Stimulated activated CD4-positive, alpha-beta T cell treated with anti-CD3 and anti-CD28 coated beads, Interleukin-4, amount 100 ng/mL, for 4 hours (primary cell): ENCODE data around the gene PVRIG.
A peak's percentile ranks its signal among the peaks of the same experiment; 100 is the strongest.
"Not testable (repeated sequence)": the region's sequence is repeated elsewhere in the genome, so short reads cannot be mapped to it uniquely, and the experiment has no call there.

Source experiments
- DNase-seq, 2 experiments: peaks; one replicate each; pipeline ENCODE4 v3.0.0-alpha.2; 2020

PVRIG gene

DNA sequence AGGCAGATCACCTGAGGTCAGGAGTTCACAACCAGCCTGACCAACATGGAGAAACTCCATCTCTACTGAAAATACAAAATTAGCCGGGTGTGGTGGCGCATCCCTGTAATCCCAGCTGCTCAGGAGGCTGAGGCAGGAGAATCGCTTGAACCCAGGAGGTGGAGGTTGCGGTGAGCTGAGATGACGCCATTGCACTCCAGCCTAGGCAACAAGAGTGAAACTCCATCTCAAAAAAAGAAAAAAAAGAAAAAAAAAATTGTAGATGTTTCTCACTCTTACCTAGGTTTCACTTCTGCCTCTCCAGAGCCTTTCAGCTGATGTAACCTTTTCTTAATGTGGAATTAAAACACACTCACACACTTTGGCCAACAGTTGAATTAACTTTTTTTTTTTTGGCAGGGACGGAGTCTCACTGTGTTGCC, 23.8 kb upstream of the PVRIG start:
- DNase-seq = not testable (repeated sequence)

DNA sequence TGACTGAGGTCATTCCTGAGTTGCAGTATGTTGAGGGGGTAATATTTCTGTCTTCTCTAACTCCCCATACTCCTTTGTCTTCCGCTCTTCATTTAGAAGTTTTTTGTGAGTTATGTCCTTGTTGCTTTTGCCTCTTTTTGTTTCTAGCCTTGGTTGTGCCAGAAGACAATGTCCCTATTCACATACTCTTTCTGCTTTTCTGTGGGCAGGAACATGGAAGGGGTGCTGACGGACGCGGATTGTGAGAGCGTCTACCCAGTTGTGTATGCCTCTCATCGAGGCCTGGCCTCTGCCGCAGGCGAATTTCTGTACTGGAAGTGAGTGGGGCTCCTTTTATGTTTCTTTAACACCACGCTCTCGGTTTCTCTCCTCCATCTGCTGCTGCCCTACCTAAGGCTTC, 21.5 kb upstream of the PVRIG start:
- DNase-seq = no peak

DNA sequence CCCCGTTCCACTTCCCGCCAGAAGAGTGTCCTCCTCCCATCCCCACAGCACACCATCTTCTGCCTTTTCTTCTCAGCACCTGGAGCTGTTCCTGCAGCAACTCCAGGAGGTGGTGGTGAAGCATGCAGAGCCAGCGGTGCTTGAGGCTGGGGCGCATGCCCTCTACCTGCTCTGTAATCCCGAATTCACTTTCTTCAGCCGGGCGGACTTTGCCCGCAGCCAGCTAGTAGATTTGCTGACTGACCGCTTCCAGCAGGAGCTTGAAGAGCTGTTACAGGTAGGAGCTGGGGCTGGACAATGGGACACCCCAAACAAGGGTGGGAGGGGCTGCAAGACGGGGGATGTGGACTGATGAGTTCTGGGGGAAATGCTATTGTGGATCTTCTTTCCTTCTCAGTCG, 19.1 kb upstream of the PVRIG start:
- DNase-seq = no peak

DNA sequence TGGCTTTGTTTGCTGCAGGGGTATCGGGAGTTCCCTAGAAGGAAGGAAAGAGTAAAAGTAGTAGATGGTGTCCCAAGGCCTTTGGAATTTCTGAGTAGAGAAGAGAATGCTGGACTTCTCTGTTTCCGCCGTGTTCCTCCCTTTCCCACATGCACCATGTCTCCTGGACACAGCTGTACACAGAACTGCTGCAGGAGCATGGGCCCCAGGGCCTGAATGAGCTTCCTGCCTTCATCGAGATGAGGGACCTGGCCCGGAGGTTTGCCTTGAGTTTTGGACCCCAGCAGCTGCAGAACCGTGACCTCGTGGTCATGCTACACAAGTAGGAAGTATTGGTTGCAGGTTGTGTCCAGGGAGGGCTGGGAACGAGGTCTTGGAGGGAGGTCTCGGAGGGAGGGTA, 15.3 kb upstream of the PVRIG start:
- DNase-seq = no peak

DNA sequence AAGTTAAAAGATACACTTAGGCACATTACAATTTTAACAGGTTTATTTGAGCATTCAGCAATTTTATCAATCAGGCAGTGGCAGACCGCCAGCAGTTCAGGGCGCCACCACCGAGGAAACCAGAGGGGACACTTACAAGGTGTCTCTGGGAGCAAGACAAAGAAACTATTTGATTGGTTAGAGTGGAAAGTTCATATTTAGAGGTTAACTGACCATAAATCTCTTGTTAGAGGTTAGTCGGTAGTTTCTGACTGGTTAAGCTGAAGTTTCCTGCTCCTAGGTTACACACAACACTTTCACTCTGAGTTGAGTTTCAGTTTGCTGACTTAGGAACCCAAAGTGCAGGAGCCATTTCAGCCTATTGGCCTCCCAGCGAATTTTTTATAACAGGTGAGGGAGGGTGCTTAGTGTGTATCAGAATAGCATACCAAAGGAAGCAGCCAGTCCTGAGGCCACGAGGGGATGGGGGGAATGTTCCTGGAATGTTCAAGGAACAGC, 10.8 kb upstream of the PVRIG start:
- no peak for DNase-seq

DNA sequence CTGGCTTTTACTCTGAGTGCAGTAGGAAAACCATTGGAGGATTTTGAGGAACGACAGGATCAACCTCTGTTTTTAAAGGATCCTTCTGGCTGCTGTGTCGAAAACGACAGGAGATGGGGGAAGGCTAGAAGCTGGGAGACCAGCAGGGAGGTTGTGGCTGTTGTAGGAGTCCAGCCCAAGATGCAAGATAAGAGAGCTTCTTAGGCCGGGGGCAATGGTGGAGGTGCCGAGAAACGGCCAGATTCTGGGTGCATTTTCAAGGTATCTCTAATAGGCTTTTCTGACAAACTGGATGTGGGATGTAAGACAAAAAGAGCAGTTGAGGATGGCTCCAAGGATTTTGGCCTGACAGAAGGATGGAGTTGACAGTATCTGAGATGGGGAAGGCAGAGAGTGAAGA, 10.3 kb upstream of the PVRIG start:
- DNase-seq = no peak

DNA sequence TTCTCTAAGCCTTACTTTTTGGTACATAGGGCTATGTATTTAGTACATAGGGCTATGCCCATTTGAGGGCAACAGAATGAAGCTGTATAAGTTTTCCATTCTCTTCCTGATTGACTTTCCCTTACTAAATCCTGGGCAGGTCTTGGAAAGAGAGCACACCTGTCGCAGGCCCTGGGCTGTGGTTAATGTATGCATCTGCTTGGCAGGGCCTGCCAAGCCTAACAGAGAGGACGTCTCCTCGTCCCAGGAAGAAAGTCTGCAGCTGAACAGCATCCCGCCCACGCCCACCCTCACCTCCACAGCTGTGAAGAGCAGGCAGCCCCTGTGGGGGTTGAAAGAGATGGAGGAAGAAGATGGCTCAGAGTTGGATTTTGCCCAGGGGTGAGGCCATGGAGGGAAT, 8.9 kb upstream of the PVRIG start:
- DNase-seq = peak; percentile 31 to 34

DNA sequence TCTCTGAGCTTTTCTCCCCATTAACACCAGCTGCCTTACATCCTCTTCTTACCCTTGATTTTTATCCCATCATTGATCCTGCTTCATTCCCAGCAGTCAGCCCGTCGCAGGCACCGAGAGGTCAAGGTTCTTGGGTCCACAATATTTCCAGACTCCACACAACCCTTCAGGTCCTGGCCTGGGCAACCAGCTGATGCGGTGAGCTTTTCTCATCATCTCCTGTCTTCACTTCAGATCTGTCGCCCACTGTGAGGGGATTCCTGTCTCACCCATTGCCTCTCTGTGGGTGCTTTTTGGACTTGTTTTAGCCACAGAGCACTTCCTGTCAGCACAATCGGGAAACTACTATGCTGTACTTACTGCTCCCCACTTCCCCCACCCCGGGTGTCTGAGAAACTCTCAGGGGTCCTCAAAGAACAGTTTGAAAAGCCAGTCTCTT, 8.4 kb upstream of the PVRIG start:
- no peak for DNase-seq

DNA sequence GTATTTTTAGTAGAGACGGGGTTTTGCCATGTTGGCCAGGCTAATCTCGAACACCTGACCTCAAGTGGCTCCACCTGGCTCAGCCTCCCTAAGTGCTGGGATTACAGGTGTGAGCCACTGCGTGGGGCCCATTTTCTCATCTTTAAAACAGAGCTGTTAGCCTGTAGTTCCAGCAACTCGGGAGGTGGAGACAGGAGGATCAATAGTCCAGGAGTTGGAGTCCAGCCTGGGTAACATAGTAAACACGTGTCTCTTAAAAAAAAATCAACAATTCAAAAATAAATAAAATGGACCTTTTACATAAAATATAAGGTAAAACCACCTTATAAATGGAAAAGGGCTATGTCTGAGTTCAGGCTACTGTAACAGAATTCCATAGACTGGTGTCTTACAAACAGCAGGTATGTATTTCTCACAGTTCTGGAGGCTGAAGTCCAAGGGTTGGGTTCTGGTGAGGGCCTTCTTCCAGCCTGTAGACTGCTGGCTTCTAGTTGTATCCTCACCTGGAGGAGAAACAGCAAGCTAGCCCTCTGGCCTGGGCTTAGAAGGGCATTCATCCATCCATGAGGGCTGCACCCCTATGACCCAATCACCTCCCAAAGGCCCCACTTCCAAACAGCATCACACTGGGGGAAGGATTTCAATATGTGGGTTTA, 7.0 kb upstream of the PVRIG start:
- no peak for DNase-seq

DNA sequence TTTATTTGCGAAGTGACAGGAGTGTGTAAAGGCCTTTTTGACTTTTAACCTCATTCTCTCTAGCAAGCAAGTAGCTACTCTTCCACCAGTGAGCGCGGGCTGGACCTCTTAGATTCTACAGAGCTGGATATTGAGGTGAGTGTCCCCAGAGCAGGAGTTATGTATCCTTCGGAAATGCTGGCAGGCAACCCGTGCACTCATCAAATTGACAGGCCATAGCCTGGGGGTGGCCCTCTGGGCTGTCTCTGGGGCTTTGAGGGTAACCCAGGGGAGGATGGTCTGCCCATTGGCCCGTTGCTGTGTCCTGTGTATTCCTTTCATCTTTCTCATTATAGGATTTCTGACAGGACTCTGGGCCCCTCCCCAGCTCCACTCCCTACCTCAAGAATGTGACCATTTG, 6.1 kb upstream of the PVRIG start:
- DNase-seq = no peak

DNA sequence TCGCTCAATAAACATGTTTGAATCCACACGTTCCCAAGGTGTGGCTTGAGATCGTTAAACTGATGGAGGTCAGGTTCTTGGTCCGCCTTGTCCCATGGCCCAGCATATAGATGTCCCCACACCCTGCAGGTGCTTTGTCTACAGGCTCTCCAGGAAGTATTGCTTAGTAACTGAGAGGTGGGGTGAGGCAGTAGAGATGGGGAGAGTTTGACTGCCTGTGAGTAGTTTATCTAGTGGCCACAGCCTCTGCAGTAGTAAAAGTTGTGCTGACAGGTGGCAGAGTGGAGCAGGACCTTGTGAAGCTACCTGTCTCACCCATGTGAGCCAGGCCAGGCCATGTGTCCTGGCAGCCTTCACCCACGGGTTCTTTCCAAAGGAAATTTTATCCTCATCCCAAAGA, 5.4 kb upstream of the PVRIG start:
- not testable (repeated sequence) for DNase-seq

DNA sequence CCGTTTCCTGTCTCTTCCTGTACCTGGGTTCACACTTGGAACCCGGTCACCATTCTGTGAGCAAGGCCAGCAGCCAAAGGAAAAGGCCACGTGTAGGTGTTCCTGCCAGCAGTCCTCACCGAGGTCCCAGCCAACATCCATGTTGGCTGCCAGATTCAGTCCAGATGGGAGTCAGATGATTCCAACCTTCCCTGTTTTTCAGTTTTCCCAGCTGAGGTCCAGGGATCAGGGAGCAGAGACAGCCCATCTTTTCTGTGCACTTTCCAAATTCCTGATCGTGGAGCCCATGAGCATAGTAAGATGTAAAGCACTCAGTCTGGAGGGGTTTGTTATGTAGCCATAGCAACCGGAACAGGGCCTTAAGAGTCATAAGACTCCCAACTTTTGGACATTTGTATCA, 3.9 kb upstream of the PVRIG start:
- DNase-seq = no peak

DNA sequence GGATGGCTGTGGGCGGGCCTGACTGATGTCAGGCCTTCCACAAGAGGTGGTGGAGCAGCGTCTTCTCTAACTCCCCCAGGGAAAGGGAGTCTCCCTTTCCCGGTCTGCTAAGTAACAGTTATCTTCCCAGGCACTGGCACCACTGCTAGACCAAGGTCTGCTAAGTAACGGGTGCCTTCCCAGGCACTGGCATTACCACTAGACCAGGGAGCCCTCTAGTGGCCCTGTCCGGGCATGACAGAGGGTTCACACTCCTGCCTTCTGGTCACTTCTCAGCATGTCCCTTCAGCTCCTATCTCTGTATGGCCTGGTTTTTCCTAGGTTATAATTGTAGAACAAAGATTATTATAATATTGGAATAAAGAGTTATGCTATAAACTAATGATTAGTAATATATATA, 1.8 kb upstream of the PVRIG start:
- DNase-seq = peak; percentile 65 to 69

DNA sequence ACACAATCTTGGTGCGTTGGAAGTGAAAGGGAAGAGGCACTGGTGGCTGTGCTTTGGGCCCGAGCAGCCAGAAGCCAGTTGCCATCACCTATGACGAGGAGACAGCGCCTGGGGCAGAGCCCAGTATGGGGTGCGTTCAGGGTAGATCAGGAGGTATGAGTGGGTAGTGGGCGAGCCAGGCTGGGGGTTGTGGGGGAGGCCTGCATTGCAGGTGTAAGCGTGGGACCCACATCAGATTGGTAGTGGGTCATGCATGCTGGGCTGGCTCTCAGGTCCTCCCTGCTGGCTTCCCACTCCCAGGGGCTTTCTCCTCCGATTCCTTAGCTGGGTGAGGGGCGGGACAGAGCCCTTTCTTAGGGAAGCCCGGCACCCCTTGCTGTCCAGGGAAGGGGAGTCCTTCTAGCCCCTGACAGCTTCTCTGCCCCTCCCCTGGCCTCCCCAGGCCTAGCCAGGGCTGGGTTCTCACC, 445 bp upstream of the PVRIG start:
- peak; percentile 34 to 70 for DNase-seq

DNA sequence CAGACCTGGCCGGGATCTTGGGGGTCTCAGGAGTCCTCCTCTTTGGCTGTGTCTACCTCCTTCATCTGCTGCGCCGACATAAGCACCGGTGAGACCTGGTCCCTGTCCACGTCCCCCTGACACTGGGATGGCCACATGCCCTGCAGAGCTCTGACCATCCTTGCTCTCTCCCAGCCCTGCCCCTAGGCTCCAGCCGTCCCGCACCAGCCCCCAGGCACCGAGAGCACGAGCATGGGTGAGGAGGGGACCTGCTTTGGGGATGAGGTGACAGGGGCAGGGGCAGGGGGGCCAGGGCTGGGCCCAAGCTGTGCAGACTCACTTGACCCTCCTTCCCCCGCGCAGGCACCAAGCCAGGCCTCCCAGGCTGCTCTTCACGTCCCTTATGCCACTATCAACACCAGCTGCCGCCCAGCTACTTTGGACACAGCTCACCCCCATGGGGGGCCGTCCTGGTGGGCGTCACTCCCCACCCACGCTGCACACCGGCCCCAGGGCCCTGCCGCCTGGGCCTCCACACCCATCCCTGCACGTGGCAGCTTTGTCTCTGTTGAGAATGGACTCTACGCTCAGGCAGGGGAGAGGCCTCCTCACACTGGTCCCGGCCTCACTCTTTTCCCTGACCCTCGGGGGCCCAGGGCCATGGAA, 959 bp downstream of the PVRIG start:
- DNase-seq = no peak

DNA sequence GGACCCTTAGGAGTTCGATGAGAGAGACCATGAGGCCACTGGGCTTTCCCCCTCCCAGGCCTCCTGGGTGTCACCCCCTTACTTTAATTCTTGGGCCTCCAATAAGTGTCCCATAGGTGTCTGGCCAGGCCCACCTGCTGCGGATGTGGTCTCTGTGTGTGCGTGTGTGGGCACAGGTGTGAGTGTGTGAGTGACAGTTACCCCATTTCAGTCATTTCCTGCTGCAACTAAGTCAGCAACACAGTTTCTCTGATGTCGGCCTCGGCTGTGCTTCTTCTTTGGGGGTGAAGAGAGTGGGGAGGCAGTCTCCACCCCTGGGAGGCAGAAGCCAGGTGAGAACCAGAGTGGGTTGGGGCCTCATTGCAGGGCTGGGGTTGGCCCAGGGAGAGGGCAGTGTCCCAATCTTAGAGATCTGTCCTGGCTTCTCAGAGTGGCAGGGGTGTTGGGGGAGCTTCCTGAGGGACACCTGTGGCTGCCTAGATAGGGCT, 1.5 kb downstream of the PVRIG start:
- DNase-seq = peak; percentile 68 to 86

DNA sequence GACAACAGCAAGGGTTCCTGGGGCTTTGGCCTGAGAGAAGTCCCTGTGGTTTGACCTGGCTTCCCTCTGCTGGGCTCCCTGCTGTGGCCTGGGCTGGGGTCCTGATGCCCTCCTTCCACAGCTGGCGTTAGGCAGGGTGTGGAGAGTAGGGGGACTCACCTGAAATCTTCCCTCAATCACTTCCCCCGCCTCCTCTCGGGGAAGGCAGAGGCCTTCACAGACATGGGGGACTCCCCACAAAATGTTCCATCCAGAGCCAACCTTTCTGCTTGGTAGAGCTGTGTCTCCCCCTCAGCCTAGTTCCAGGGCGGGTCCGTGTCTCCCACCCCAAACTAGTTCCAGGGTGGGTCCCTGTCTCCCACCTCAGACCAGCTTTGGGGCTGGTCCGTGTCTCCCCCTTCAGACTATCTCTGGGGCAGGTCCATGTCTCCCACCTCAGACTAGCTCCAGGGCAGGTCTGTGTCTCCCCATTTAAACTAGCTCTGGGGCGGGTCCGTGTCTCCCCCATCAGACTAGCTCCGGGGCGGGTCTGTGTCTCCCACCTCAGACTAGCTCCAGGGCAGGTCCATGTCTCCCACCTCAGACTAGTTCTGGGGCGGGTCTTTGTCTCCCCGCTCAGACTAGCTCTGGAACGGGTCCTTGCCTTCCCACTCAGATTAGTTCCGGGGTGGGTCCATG, 2.2 kb downstream of the PVRIG start:
- DNase-seq = peak; percentile 29 to 54

DNA sequence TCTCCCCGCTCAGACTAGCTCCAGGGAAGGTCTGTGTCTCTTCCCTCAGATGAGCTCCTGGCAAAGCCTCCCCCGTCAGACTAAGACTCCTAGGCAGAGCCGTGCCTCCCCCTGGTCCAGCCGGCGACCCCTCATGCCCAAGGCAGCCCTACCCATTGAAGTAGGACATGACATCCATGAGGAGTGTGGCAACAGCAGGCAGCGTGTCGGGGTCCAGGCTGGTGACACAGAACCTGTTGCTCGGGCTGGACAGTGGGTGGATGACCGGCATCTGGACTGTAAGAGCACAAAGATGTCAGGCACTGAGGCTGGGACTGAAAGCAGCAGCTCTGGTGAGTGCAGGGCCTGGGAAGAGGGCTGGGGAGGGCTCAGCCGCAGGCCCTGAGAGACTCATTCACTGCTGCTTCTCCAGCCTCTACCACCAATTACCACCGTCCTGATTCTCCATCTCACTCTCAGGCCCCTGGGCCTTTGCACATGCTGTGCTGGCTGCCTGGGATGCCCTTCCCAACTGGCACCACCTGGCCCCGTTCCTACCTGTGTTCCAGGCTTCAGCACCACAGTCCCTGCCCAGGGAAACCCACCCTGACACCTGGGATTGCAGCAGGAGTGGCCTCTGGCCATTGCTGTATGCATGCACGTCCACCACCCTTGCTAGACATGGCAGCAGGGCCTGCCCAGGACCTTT, 2.8 kb downstream of the PVRIG start:
- no peak for DNase-seq

DNA sequence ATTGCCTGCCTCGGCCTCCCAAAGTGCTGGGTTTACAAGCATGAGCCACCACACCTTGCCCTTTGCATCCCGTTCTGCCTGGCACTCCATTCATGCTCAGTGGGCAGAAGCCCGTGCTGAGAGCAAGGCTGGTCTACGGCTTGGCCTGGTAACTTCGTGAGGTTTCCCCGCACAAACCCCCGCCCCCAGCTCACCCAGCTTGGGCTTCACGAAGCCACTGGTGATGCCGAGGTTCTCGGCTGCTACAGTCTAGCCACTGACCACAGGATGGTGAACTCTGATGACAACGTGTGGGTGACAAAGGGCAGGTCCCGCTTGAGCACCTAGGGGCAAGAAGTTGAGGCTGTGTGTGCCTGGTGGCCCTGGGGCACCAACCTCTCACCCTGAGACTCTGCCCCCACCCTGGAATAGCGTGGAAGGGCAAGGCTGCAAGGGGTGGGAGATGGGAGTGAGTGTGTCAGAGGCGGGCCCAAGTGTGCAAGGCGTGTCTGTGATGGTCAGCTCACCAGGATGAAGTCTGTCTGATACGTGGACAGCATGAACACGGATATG, 3.7 kb downstream of the PVRIG start:
- DNase-seq = not testable (repeated sequence)

DNA sequence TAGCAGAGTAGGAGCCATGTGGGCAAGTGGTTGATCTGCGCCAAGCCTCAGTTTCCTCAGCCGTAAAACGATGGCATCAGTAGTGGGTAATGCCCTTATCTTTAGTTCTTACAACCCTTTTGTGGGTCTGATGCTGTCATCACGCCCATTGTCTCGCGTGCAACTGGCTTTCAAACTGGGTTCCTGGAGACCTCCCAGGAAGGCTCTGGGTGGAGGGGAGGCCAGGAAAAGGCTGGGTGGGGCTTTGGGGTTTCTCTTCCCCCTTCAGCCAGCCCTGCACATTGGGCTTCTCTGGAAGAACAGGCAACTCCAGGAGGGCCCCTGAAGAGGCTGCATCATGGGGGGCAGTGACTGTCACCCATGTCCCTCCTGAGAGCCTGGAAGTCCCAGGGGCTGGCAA, 5.1 kb downstream of the PVRIG start:
- not testable (repeated sequence) for DNase-seq

DNA sequence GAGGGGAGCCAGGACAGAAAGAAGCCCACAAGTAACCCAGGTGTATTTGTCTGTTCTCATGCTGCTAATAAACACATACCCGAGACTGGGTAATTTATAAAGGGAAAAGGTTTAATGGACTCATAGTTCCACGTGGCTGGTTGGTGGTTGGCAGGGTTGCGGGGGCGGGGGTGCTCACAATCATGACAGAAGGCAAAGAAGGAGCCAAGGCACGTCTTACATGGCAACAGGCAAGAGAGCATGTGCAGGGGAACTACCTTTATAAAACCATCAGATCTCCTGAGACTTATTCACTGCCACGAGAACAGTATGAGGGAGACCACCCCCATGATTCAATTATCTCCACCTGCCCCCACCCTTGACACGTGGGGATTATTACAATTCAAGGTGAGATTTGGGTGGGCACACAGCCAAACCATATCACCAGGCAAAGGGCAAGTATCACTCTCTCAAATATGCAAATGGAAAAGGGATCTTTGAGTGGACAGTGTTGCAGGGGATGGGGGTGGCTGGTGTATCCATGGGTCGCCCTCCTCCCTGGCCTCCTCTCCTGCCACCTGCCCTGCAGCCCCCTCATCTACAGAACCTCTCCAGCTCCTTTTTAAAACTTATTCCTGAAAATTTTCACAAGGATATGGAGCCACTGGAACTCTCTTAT, 15.0 kb downstream of the PVRIG start:
- peak in 1 of 2 experiments; percentile 31 for DNase-seq

DNA sequence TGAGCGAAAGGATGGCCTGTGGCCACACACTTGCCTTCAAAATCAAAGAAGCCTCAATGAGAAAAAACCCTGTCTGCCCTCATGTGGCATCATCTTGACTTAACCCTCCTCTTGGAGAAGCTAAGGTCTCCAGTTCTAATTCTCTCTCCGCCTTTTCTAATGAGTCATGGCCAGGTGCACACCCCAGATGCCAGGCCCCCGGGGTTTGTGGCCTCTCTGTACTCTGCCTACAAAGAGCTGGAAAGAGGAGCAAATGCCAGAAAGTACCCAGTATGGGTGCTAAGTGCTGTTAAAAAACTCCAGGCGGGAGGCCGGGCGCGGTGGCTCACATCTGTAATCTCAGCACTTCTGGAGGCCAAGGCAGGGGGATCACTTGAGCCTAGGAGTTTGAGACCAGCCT, 20.2 kb downstream of the PVRIG start:
- not testable (repeated sequence) for DNase-seq
